GM18867 (cell line): Measurements from ENCODE around the gene TSPAN9.

ENCODE experiments used
- ATAC-seq: cut with Tn5 transposase; IDR thresholded peaks from one replicate; pipeline ENCODE4 v1.9.1; 2021; ENCODE audit warnings: mild to moderate bottlenecking, moderate library complexity; ENCODE audit not compliant: unreplicated experiment

The TSPAN9 gene

DNA sequence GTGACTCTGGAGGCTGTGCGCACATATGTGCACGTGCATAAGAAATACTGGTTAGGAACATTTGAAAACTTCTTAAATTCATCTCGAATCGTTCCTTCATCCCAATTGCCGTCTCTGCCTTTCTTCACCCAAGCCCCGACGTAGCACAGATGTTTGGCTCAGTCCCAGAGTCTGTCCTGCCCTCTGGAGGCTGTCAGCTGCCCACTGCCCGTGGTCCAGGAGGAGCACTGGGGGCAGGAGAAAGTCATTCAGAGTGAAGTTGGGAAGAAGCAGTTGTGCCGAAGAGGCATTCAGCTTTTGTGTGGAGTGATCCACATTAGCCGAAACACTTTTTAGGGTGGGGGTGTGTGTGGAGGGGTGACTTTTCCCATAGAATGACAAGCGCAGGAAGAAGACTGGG lies 124.9 kb downstream of the TSPAN9 start:
- no peak for ATAC-seq

GRCh38 chr12:3202734-3203446 lies 125.7 kb downstream of the TSPAN9 start:
- ATAC-seq, result no peak

GRCh38 chr12:3203713-3204112 lies 126.5 kb downstream of the TSPAN9 start:
- ATAC-seq, result no peak

GRCh38 chr12:3204143-3204542 lies 127.0 kb downstream of the TSPAN9 start:
- no peak for ATAC-seq

- ATAC-seq, result no peak
Measured at GRCh38 chr12:3204730-3205531, 127.8 kb downstream of the TSPAN9 start.

GRCh38 chr12:3205742-3206519 lies 128.8 kb downstream of the TSPAN9 start:
- ATAC-seq, result no peak

DNA sequence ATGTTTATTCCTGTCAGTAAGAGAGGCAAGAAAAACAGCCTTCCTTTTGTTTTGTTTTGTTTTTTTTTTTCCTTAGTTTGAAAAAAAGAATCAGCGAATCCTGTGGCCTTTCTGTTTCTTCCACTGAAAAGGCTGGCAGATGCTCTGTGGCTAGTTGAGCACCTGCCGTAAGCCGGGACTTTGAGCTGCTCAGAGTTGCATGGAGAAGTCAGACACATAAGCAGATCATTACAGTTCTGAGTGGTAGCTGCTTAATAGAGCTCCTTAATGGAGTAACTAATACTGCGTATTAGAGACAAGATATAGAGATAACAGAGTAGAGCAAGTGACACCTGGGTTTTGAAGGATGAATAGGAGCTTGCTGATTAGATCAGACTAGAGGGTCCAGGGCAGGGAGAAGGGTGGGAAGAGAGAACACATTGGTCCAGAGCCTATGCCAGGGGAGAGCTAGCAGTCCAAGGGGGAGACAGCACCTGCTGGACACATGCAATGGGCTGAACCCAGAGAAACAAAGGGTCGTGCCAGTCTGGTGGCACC lies 129.4 kb downstream of the TSPAN9 start:
- no peak for ATAC-seq

GRCh38 chr12:3207175-3207574 lies 130.0 kb downstream of the TSPAN9 start:
- no peak for ATAC-seq

- ATAC-seq, result no peak
Measured at GRCh38 chr12:3207858-3208257, 130.7 kb downstream of the TSPAN9 start.

GRCh38 chr12:3213188-3213587 lies 136.0 kb downstream of the TSPAN9 start:
- ATAC-seq, result no peak

DNA sequence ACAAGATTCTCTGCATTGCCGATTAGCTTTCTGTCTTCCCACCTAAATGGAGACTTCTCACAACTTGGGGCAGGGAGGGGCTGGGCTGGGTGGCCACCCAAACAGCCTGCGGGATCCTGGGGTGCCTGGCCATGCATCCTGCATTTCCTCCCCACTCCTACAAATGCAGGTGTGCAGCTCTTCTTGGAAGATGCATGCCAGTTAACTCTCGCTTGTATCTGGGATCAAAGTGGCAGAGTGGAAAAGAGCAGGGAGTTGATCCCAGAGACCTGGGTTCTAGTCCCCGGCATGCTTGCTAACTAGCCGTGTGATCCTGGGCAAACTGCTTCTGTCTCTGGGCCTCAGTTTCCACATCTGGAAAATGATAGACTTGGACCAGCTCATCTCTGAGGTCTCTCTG lies 136.6 kb downstream of the TSPAN9 start:
- no peak for ATAC-seq

DNA sequence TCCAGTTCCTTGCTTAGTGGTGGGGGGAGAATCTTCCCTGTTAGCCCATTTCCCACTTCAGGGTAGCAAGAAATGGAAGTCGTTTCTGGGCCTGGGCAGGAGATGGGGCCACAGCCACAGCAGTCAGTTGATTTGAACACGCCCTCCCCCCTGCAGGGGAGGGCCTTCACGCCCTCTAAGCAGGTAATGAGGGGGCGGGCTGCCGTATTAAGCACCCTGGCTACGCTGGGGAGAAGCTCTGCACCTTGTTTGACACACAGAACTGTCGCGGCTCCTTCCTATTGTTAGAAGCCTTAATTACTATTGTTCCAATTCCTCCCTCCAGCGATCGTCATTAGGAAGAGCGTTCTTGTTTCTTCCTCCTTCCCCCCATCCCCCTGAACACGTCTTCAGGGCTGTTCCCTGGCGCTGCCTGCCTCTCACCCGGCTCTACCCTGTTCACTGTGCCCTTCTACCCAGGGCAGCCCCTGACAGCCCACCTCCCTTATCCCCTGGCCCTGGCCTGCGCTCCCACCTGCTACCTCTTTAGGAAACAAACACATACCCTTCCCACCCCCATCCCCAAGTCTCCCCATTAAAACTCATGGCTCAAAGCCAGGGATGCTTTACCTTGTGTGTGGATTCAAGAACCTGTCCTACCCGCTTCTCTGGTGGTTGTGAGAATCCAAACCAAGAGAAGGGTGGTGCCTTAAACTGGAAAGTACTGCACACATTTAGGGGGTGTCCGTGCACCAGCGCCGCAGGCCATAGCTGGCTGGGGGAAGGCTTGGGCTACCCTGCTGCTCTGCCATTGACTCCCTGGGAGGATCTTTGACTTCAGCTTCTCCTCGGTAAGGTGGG lies 137.6 kb downstream of the TSPAN9 start:
- no peak for ATAC-seq

DNA sequence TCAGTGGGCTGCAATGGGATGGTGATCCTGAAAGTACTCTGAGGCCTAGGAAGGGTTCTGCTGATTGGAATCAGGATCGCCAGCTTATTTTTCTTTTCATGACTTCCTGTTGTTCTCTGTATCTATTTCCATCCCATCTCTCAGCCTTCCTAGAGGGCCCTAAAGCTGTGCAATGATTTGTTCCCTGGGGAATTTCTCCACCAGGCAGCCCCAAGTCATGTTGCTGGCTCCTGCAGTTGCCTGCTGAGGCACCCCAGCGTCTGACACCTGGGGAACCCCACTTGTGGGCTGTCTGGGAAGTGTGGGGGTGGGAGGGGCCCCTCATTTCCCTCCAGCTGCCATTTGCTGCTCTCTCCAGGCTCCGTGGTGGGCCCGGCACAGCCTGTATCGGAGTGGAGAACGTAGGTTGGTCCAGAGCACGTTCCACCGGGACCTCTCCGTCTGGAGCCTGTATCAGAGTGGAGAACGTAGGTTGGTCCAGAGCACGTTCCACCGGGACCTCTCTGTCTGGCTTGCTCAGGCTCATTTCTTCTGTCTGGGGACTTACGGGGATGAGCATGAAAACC lies 138.3 kb downstream of the TSPAN9 start:
- ATAC-seq, result no peak

DNA sequence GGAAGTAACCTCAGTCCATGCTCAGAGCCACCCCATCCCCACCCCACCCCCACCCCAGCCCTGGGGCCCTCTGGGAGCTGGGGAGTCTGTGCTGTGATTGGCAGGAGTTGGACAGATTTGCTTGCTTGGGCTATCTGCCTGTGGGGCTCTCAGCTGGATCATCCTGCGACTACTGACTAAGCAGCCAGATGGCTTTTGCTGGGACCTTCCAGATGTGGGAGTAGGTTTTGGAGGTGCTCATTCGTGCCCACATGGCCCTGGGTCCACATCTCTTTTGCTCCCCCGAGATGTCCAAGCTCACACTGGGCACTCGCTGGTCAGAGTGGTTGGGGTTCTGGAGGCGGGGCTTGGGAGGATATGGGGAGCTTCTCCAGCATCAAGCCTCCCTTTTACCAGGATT lies 138.9 kb downstream of the TSPAN9 start:
- ATAC-seq, result no peak

- no peak for ATAC-seq
Measured at GRCh38 chr12:3216726-3217682, 139.8 kb downstream of the TSPAN9 start.

GRCh38 chr12:3217683-3218079 lies 140.5 kb downstream of the TSPAN9 start:
- ATAC-seq, result no peak

- ATAC-seq, result no peak
Measured at GRCh38 chr12:3218228-3219171, 141.3 kb downstream of the TSPAN9 start.

- ATAC-seq, result no peak
Measured at GRCh38 chr12:3219233-3219632, 142.1 kb downstream of the TSPAN9 start.
